H9 (cell line): ENCODE results near the gene MON1A. TPM values are rescaled to one million over a fixed set of nuclear protein-coding genes. Genes with fewer than 3 reads are reported as not detected.

Source experiments
- DNase-seq: peaks from one replicate; pipeline ENCODE4 v3.0.0-alpha.2; 2017
- H2AFZ ChIP-seq: one replicate; pipeline ENCODE4 v1.6.1; 2013; ENCODE audit warnings: mild to moderate bottlenecking, low read length, control low read depth, moderate library complexity
- H2AK5ac ChIP-seq: 2 replicates; pipeline ENCODE4 v1.6.1; 2013; ENCODE audit warnings: low read length, control low read depth, mixed read lengths; ENCODE audit not compliant: insufficient read length
- H2BK120ac ChIP-seq: one replicate; pipeline ENCODE4 v1.6.1; 2013; ENCODE audit warnings: low read depth, mild to moderate bottlenecking, low read length, control low read depth, inconsistent platforms; ENCODE audit not compliant: poor library complexity, severe bottlenecking
- H2BK12ac ChIP-seq: 2 replicates; pipeline ENCODE4 v1.6.1; 2013; ENCODE audit warnings: low read length, control low read depth, mixed read lengths, low read depth; ENCODE audit not compliant: insufficient read length
- H2BK15ac ChIP-seq: 2 replicates; pipeline ENCODE4 v1.6.1; 2013; ENCODE audit warnings: low read depth, low read length, control low read depth
- H2BK20ac ChIP-seq: one replicate; pipeline ENCODE4 v1.6.1; 2013; ENCODE audit warnings: low read depth, mild to moderate bottlenecking, low read length, control low read depth, inconsistent platforms; ENCODE audit not compliant: poor library complexity, severe bottlenecking
- H2BK5ac ChIP-seq: 2 replicates; pipeline ENCODE4 v1.6.1; 2013; ENCODE audit warnings: low read length, control low read depth, mixed read lengths; ENCODE audit not compliant: insufficient read length
- H3K14ac ChIP-seq: 2 replicates; pipeline ENCODE4 v1.6.1; 2013; ENCODE audit warnings: low read length, control low read depth; ENCODE audit not compliant: insufficient read depth
- H3K18ac ChIP-seq: 2 replicates; pipeline ENCODE4 v1.6.1; 2013; ENCODE audit warnings: low read depth, mild to moderate bottlenecking, mixed read lengths, low read length, control low read depth; ENCODE audit not compliant: insufficient read length
- H3K23ac ChIP-seq: 2 replicates; pipeline ENCODE4 v1.6.1; 2013; ENCODE audit warnings: low read length, control low read depth, mixed read lengths, low read depth; ENCODE audit not compliant: insufficient read length
- H3K23me2 ChIP-seq: 2 replicates; pipeline ENCODE4 v1.6.1; 2013; ENCODE audit warnings: low read depth, mild to moderate bottlenecking, mixed read lengths, low read length, control low read depth; ENCODE audit not compliant: insufficient read length, poor library complexity, severe bottlenecking
- H3K27ac ChIP-seq: 2 replicates; pipeline ENCODE4 v1.5.1; 2013; ENCODE audit warnings: low read length, control low read depth, mixed read lengths, low read depth; ENCODE audit not compliant: insufficient read length
- H3K27me3 ChIP-seq: 2 replicates; pipeline ENCODE4 v1.6.1; 2013; ENCODE audit warnings: low read length, control low read depth, inconsistent platforms; ENCODE audit not compliant: insufficient read depth
- H3K4ac ChIP-seq: 2 replicates; pipeline ENCODE4 v1.6.1; 2013; ENCODE audit warnings: low read depth, mild to moderate bottlenecking, control low read depth, inconsistent platforms, low read length, moderate library complexity
- H3K4me1 ChIP-seq: 2 replicates; pipeline ENCODE4 v1.6.1; 2013; ENCODE audit warnings: low read length, control low read depth, inconsistent platforms; ENCODE audit not compliant: insufficient read depth
- H3K4me2 ChIP-seq: 2 replicates; pipeline ENCODE4 v1.6.1; 2013; ENCODE audit warnings: low read length, control low read depth, mixed read lengths; ENCODE audit not compliant: insufficient read length, insufficient read depth
- H3K56ac ChIP-seq: 2 replicates; pipeline ENCODE4 v1.6.1; 2013; ENCODE audit warnings: low read depth, mild to moderate bottlenecking, mixed read lengths, low read length, control low read depth; ENCODE audit not compliant: insufficient read length
- H3K79me1 ChIP-seq: 2 replicates; pipeline ENCODE4 v1.6.1; 2013; ENCODE audit warnings: low read depth, mild to moderate bottlenecking, moderate library complexity, low read length, control low read depth, inconsistent platforms; ENCODE audit not compliant: insufficient read depth, poor library complexity, severe bottlenecking
- H3K79me2 ChIP-seq: 2 replicates; pipeline ENCODE4 v1.6.1; 2013; ENCODE audit warnings: low read length, control low read depth, inconsistent platforms; ENCODE audit not compliant: insufficient read depth
- H3K9ac ChIP-seq: 2 replicates; pipeline ENCODE4 v1.6.1; 2013; ENCODE audit warnings: low read length, control low read depth, mixed read lengths; ENCODE audit not compliant: insufficient read length; ENCODE audit errors: extremely low read depth
- H3K9me3 ChIP-seq: one replicate; pipeline ENCODE4 v1.6.1; 2013; ENCODE audit warnings: low read depth, low read length, inconsistent platforms; ENCODE audit not compliant: control insufficient read depth
- H3T11ph ChIP-seq: one replicate; pipeline ENCODE4 v1.6.1; 2013; ENCODE audit warnings: mild to moderate bottlenecking, low read length, control low read depth, inconsistent platforms
- H4K20me1 ChIP-seq: one replicate; pipeline ENCODE4 v1.6.1; 2013; ENCODE audit not compliant: control insufficient read depth, insufficient read length, insufficient read depth
- H4K5ac ChIP-seq: 2 replicates; pipeline ENCODE4 v1.6.1; 2013; ENCODE audit warnings: low read depth, mild to moderate bottlenecking, mixed read lengths, low read length, control low read depth; ENCODE audit not compliant: insufficient read length
- H4K8ac ChIP-seq: replicated peaks from 2 replicates; pipeline ENCODE4 v1.6.1; 2013; ENCODE audit warnings: low read length, control low read depth, mixed read lengths, low read depth; ENCODE audit not compliant: insufficient read length
- H4K91ac ChIP-seq: 2 replicates; pipeline ENCODE4 v1.6.1; 2013; ENCODE audit warnings: low read depth, mild to moderate bottlenecking, moderate library complexity, mixed read lengths, low read length, control low read depth; ENCODE audit not compliant: insufficient read length
- H3K27ac Mint-ChIP-seq, 3 experiments: 2 replicates in 2 of 3; 3 replicates in 1 of 3; pipeline ENCODE4 v1.8.0; 2020 to 2021; ENCODE audit warnings: mixed read lengths in 3 of 3, mild to moderate bottlenecking in 1 of 3, moderate library complexity in 1 of 3
- H3K27me3 Mint-ChIP-seq: 2 replicates; pipeline ENCODE4 v1.8.0; 2021; ENCODE audit warnings: low read depth, mild to moderate bottlenecking, moderate library complexity, mixed read lengths
- H3K36me3 Mint-ChIP-seq, 3 experiments: 2 replicates in 2 of 3; 3 replicates in 1 of 3; pipeline ENCODE4 v1.8.0; 2020 to 2021; ENCODE audit warnings: low read depth in 3 of 3, mixed read lengths in 3 of 3; ENCODE audit not compliant: insufficient read depth in 1 of 3
- H3K4me1 Mint-ChIP-seq, 2 experiments: 2 replicates each; pipeline ENCODE4 v1.8.0; 2020; ENCODE audit warnings: mixed read lengths in 2 of 2
- H3K4me3 Mint-ChIP-seq, 2 experiments: 2 replicates in 1 of 2; 3 replicates in 1 of 2; pipeline ENCODE4 v1.8.0; 2020 to 2021; ENCODE audit warnings: mild to moderate bottlenecking in 2 of 2, mixed read lengths in 2 of 2, moderate library complexity in 1 of 2
- H3K9me3 Mint-ChIP-seq, 2 experiments: 2 replicates in 1 of 2; 3 replicates in 1 of 2; pipeline ENCODE4 v1.8.0; 2020; ENCODE audit warnings: mild to moderate bottlenecking in 2 of 2, mixed read lengths in 2 of 2, moderate library complexity in 1 of 2
- WGBS: extraction: QIAGEN DNeasy Blood & Tissue Kit; methylation state at CpG from one replicate; pipeline ENCODE4 v1.1.7; 2013; ENCODE audit warnings: missing lambda C conversion rate, low lambda C conversion rate, mixed read lengths; ENCODE audit not compliant: insufficient read length; ENCODE audit errors: extremely low coverage; 5-methylcytosine and 5-hydroxymethylcytosine counted together
- total RNA-seq: library from RNA; stranded (reverse); gene quantifications from 2 replicates; pipeline ENCODE4 v1.2.1, GENCODE V29; 2021
- TF ChIP-seq, protein P1 (sequence below): fragments of 200-600 bp; sonication (generic); conservative IDR thresholded peaks from 3 replicates; pipeline ENCODE4 v1.8.0; 2021; ENCODE audit warnings: antibody characterized with exemption, mild to moderate bottlenecking

Gene MON1A
- total RNA-seq, 1 experiment from 2014 or later: 10.0 TPM

DNA sequence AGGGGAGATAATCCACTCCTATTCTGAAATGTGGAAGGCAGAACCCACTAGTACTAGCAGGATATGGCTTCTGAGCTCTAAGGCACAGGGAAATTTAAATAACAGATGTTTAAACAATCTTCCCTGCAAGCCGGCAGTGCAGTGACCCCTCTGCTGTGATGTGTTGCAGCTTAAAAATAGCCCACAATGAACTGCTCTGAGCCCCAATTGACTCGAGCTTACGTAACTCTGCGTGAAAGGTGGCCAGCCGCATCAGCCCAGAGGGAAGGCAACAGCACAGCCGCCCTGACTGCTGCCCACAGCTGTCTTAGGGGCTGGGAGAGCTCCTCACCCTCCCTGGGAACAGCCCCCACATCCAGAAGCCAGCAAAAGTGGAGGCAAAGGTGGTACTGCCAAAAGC is 47.4 kb downstream of the MON1A start:
- no CpG with 5 or more reads among the region's 6 CpGs for WGBS
- H3K27ac Mint-ChIP-seq: no peak overlapping the region; a peak in 1 of 7 replicates
- no peaks in the 10 kb centered on the region; a peak in 1 of 7 replicates for H3K36me3 Mint-ChIP-seq
- H3K27me3 ChIP-seq: no peaks in the 10 kb centered on the region
- H3K4me3 Mint-ChIP-seq: no peak overlapping the region
- H3K79me2 ChIP-seq: no peaks in the 10 kb centered on the region
- H3K4me2 ChIP-seq: no peak overlapping the region
- H3K4ac ChIP-seq: no peak overlapping the region
- H2BK120ac ChIP-seq: no peak overlapping the region
- no peaks in the 10 kb centered on the region for H3K9me3 ChIP-seq
- no peaks in the 10 kb centered on the region for H3K9me3 Mint-ChIP-seq
- H2AFZ ChIP-seq: no peak overlapping the region
- H3K4me1 ChIP-seq: peaks cover 9% of the 10 kb centered on the region; the same call in 1 of the 2 replicates
- no peak overlapping the region for H2AK5ac ChIP-seq
- H2BK12ac ChIP-seq: no peak overlapping the region
- no peak overlapping the region for H2BK5ac ChIP-seq
- no peaks in the 10 kb centered on the region for H3K79me1 ChIP-seq
- H4K5ac ChIP-seq: no peak overlapping the region
- H3K14ac ChIP-seq: peak overlapping the region; percentile 53; the same call in 1 of the 2 replicates
- no peak overlapping the region for H3K18ac ChIP-seq
- H3K9ac ChIP-seq: no peak overlapping the region
- no peak overlapping the region for H3K27ac ChIP-seq
- H4K8ac ChIP-seq: no peak overlapping the region
- H3K27me3 Mint-ChIP-seq: peaks cover 5% of the 10 kb centered on the region
- peaks cover 29 to 34% of the 10 kb centered on the region in 2 experiments for H3K4me1 Mint-ChIP-seq
- no peak overlapping the region for H2BK15ac ChIP-seq
- no peak overlapping the region for H4K91ac ChIP-seq
- no peak overlapping the region for H2BK20ac ChIP-seq
- H3K56ac ChIP-seq: no peak overlapping the region
- no peaks in the 10 kb centered on the region for H3K23me2 ChIP-seq
- DNase-seq: no peak
- H4K20me1 ChIP-seq: no peaks in the 10 kb centered on the region
- H3T11ph ChIP-seq: no peak overlapping the region
- TF ChIP-seq, protein P1, sequence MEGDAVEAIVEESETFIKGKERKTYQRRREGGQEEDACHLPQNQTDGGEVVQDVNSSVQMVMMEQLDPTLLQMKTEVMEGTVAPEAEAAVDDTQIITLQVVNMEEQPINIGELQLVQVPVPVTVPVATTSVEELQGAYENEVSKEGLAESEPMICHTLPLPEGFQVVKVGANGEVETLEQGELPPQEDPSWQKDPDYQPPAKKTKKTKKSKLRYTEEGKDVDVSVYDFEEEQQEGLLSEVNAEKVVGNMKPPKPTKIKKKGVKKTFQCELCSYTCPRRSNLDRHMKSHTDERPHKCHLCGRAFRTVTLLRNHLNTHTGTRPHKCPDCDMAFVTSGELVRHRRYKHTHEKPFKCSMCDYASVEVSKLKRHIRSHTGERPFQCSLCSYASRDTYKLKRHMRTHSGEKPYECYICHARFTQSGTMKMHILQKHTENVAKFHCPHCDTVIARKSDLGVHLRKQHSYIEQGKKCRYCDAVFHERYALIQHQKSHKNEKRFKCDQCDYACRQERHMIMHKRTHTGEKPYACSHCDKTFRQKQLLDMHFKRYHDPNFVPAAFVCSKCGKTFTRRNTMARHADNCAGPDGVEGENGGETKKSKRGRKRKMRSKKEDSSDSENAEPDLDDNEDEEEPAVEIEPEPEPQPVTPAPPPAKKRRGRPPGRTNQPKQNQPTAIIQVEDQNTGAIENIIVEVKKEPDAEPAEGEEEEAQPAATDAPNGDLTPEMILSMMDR: no peak
- H3K23ac ChIP-seq: no peak overlapping the region
